PC-3 (cell line): ENCODE results near the gene AKAP6. TPM values are rescaled to one million over a fixed set of nuclear protein-coding genes. Genes with fewer than 3 reads are reported as not detected.

Source experiments
- ATAC-seq: fragments of 200-7000 bp; cut with Tn5 transposase; 2 replicates; pipeline ENCODE4 v1.9.1; 2020; ENCODE audit warnings: mild to moderate bottlenecking, moderate library complexity
- BruUV-seq: library from RNA; stranded (reverse); fragments of 400-500 nt; replicated peaks from 2 replicates; lab custom pipeline; 2021; lab: Mats Ljungman, UMichigan
- CTCF ChIA-PET: fragments of 300-600 bp; sonication (Branson Sonifier 250); formaldehyde crosslinking; loops from one replicate; lab custom pipeline; 2022; ENCODE audit warnings: antibody characterized with exemption; lab: Charles Lee
- POLR2A ChIA-PET: fragments of 300-600 bp; sonication (Branson Sonifier 250); formaldehyde crosslinking; loops from one replicate; lab custom pipeline; 2022; ENCODE audit warnings: antibody characterized with exemption; ENCODE audit not compliant: unreplicated experiment; lab: Charles Lee
- DNase-seq: peaks from one replicate; pipeline ENCODE4 v3.0.0-alpha.2; 2015
- H2AFZ ChIP-seq: fragments of 300-600 bp; sonication (generic); 2 replicates; pipeline ENCODE4 v1.6.0; 2016; ENCODE audit warnings: antibody characterized with exemption, low read length
- H3F3A ChIP-seq: fragments of 300-600 bp; sonication (generic); one replicate; pipeline ENCODE4 v1.6.0; 2017; ENCODE audit warnings: antibody characterized with exemption, low read length, control low read depth, mild to moderate bottlenecking; ENCODE audit not compliant: unreplicated experiment
- H3K27ac ChIP-seq: fragments of 300-600 bp; sonication (generic); 2 replicates; pipeline ENCODE4 v1.5.1; 2016; ENCODE audit warnings: mild to moderate bottlenecking, low read length
- H3K27me3 ChIP-seq: fragments of 300-600 bp; sonication (generic); 2 replicates; pipeline ENCODE4 v1.6.1; 2016; ENCODE audit warnings: low read length, mixed read lengths
- H3K36me3 ChIP-seq: fragments of 300-600 bp; sonication (generic); 2 replicates; pipeline ENCODE4 v1.6.1; 2016; ENCODE audit warnings: low read depth, mixed run types, low read length, mixed read lengths
- H3K4me1 ChIP-seq: fragments of 300-600 bp; sonication (generic); 2 replicates; pipeline ENCODE4 v1.5.1; 2016; ENCODE audit warnings: low read length; ENCODE audit not compliant: insufficient read depth
- H3K4me2 ChIP-seq: fragments of 300-600 bp; sonication (generic); 2 replicates; pipeline ENCODE4 v1.6.0; 2016; ENCODE audit warnings: low read length
- H3K4me3 ChIP-seq: fragments of 300-600 bp; sonication (generic); 2 replicates; pipeline ENCODE4 v1.5.1; 2016; ENCODE audit warnings: mild to moderate bottlenecking, low read length, mixed read lengths
- H3K79me2 ChIP-seq: fragments of 300-600 bp; sonication (generic); 2 replicates; pipeline ENCODE4 v1.6.1; 2017; ENCODE audit warnings: low read length, mixed read lengths
- H3K9ac ChIP-seq: fragments of 300-600 bp; sonication (generic); 2 replicates; pipeline ENCODE4 v1.6.0; 2016; ENCODE audit warnings: mild to moderate bottlenecking, low read length
- H3K9me2 ChIP-seq: fragments of 300-600 bp; sonication (generic); replicated peaks from 2 replicates; pipeline ENCODE4 v1.6.1; 2016; ENCODE audit warnings: mixed run types, low read length, mixed read lengths
- H3K9me3 ChIP-seq: fragments of 300-600 bp; sonication (generic); 2 replicates; pipeline ENCODE4 v1.6.1; 2016; ENCODE audit warnings: low read length, mixed read lengths
- H4K20me1 ChIP-seq: fragments of 300-600 bp; sonication (generic); 2 replicates; pipeline ENCODE4 v1.6.1; 2016; ENCODE audit warnings: low read length, mixed read lengths
- CTCF ChIP-seq: fragments of 300-600 bp; sonication (generic); conservative IDR thresholded peaks from 2 replicates; pipeline ENCODE4 v1.5.1; 2017; ENCODE audit warnings: antibody characterized with exemption, low read depth, mild to moderate bottlenecking, low read length
- EZH2 ChIP-seq: fragments of 300-600 bp; sonication (generic); IDR thresholded peaks from one replicate; pipeline ENCODE4 v1.6.1; 2017; ENCODE audit warnings: antibody characterized with exemption, mild to moderate bottlenecking, low read length; ENCODE audit not compliant: unreplicated experiment
- EZH2phosphoT487 ChIP-seq: fragments of 300-600 bp; sonication (generic); IDR thresholded peaks from 2 replicates; pipeline ENCODE4 v1.6.1; 2018; ENCODE audit warnings: mild to moderate bottlenecking, antibody characterized with exemption, low read length, borderline replicate concordance
- intact Hi-C: fragments of 100-400 bp; cut with micrococcal nuclease; formaldehyde crosslinking; loops from 2 replicates; pipeline ENCODE4 v1.9.0; 2023
- total RNA-seq: library from RNA; depleted of rRNA; stranded (reverse); fragments of >200 nt; gene quantifications from 2 replicates; pipeline ENCODE4 v1.2.3, GENCODE V29; 2014

Gene AKAP6
- total RNA-seq, 1 experiment from 2014 or later, result 1.5 TPM

- intact Hi-C loops, result no loop called here
Observed at GRCh38 chr14:32762886-32763285, 433.8 kb downstream of the AKAP6 start.

GRCh38 chr14:32763673-32764072 lies 434.6 kb downstream of the AKAP6 start:
- no peak overlapping the region for H3K4me2 ChIP-seq
- no peaks in the 10 kb centered on the region for H3K9me2 ChIP-seq
- no TSS peak for BruUV-seq
- H2AFZ ChIP-seq, result no peak overlapping the region
- H4K20me1 ChIP-seq, result no peaks in the 10 kb centered on the region
- no peaks in the 10 kb centered on the region for H3K79me2 ChIP-seq
- no peak overlapping the region for H3K27ac ChIP-seq
- H3F3A ChIP-seq, result no peaks in the 10 kb centered on the region
- POLR2A ChIA-PET, result interaction anchor here (0.5 kb wide), 1 partner anchor 47 kb away, joined by 6 read pairs; no protein-coding TSS in a partner anchor
- H3K4me3 ChIP-seq, result no peak overlapping the region
- ATAC-seq, result no peak
- no peaks in the 10 kb centered on the region for H3K9me3 ChIP-seq
- H3K9ac ChIP-seq, result no peak overlapping the region
- peaks cover 8% of the 10 kb centered on the region for H3K4me1 ChIP-seq
- intact Hi-C loops, result no loop called here
- CTCF ChIA-PET, result no interaction called here
- H3K27me3 ChIP-seq, result no peaks in the 10 kb centered on the region
- no peak for TF ChIP-seq EZH2
- TF ChIP-seq EZH2phosphoT487, result no peak
- no peak for TF ChIP-seq CTCF
- no peak for DNase-seq
- no peaks in the 10 kb centered on the region for H3K36me3 ChIP-seq

More at GRCh38 chr14:32762886-32763285, 433.8 kb downstream of the AKAP6 start:
- ChIA-PET CTCF (no interaction called here), POLR2A (no interaction called here)
- DNase-seq (no peak), ATAC-seq (no peak)
- Histone ChIP-seq H3K9me3 (no peaks in the 10 kb centered on the region), H3K4me3 (no peak overlapping the region), H3K4me1 (peaks cover 8% of the 10 kb centered on the region), H3K79me2 (no peaks in the 10 kb centered on the region), H3F3A (no peaks in the 10 kb centered on the region), H3K9ac (no peak overlapping the region), H3K36me3 (no peaks in the 10 kb centered on the region), H2AFZ (no peak overlapping the region), H4K20me1 (no peaks in the 10 kb centered on the region), H3K27ac (no peak overlapping the region), H3K27me3 (no peaks in the 10 kb centered on the region), H3K4me2 (no peak overlapping the region), H3K9me2 (no peaks in the 10 kb centered on the region)
- BruUV-seq, result no TSS peak
- TF ChIP-seq CTCF (no peak), EZH2 (no peak), EZH2phosphoT487 (no peak)

GRCh38 chr14:32764131-32764530 lies 435.0 kb downstream of the AKAP6 start:
- Histone ChIP-seq H4K20me1 (no peaks in the 10 kb centered on the region), H3K79me2 (no peaks in the 10 kb centered on the region), H3K9ac (no peak overlapping the region), H3K27ac (no peak overlapping the region), H2AFZ (no peak overlapping the region), H3K36me3 (no peaks in the 10 kb centered on the region), H3K4me2 (no peak overlapping the region), H3F3A (no peaks in the 10 kb centered on the region), H3K9me3 (no peaks in the 10 kb centered on the region), H3K9me2 (no peaks in the 10 kb centered on the region), H3K27me3 (no peaks in the 10 kb centered on the region), H3K4me1 (peaks cover 8% of the 10 kb centered on the region), H3K4me3 (no peak overlapping the region)
- CTCF ChIA-PET, result no interaction called here
- peak; percentile 65 for ATAC-seq
- TF ChIP-seq EZH2phosphoT487 (no peak), CTCF (no peak), EZH2 (no peak)
- POLR2A ChIA-PET, result no interaction called here
- intact Hi-C loops, result no loop called here
- DNase-seq, result peak; percentile 31
- no TSS peak for BruUV-seq
